ENCODE results near the gene KRT14. TPM values are rescaled to one million over a fixed set of nuclear protein-coding genes. Genes with fewer than 3 reads are reported as not detected.
A peak's percentile ranks its signal among the peaks of the same experiment; 100 is the strongest.
"Not testable (repeated sequence)": the region's sequence is repeated elsewhere in the genome, so short reads cannot be mapped to it uniquely, and the experiment has no call there.

Gene KRT14
- total and polyA plus RNA-seq, 2 donors (not counting 3 experiments of a cell fraction or from before 2014, with no cell fraction given) = 0.12 to 0.66 TPM

- TF ChIP-seq POLR2A (IDR thresholded peaks at IDR 0.05; ENCODE audit: low read depth, low read length) = no peak
- TF ChIP-seq MAX (IDR thresholded peaks at IDR 0.05; ENCODE audit: insufficient read depth, insufficient read length) = no peak
- TF ChIP-seq JUN (IDR thresholded peaks at IDR 0.05; ENCODE audit: borderline replicate concordance, insufficient read depth, insufficient read length, low read depth) = no peak
- TF ChIP-seq MYC (IDR thresholded peaks at IDR 0.05; ENCODE audit: low read depth, low read length) = no peak
- TF ChIP-seq CTCF (IDR thresholded peaks at IDR 0.05; ENCODE audit: extremely low read depth in 1 of 2, insufficient read depth in 1 of 2, low read depth in 1 of 2, low read length in 2 of 2) = no peak
- POLR2A ChIA-PET = no interaction called here
- H3K27me3 ChIP-seq (ENCODE audit: control insufficient read depth in 2 of 2, insufficient read depth in 2 of 2, low read length in 2 of 2) = peaks cover 0 to 2% of the 10 kb centered on the region in 2 experiments
- no peaks in the 10 kb centered on the region for H3K9me1 ChIP-seq (replicated peaks; ENCODE audit: control insufficient read depth, extremely low read depth, insufficient read depth, low read length)
- H3K4me2 ChIP-seq (ENCODE audit: insufficient read depth, low read length) = no peak overlapping the region
- FAIRE-seq (no peak), DNase-seq (ENCODE audit: low read depth, low spot score) (no peak)
- no peak overlapping the region for H3K4me3 ChIP-seq (replicated peaks in 1 of 3; ENCODE audit: insufficient read depth in 1 of 3, low read depth in 1 of 3, low read length in 3 of 3)
- dilution Hi-C loops (cut with MboI; ENCODE audit: extremely low pct_ligation_motif_present, low sequenced_read_pairs) (no loop called here), intact Hi-C loops (cut with micrococcal nuclease) (no loop called here)
- H3K79me2 ChIP-seq (ENCODE audit: control insufficient read depth, insufficient read depth, low read length) = no peaks in the 10 kb centered on the region
- no peaks in the 10 kb centered on the region for H3K36me3 ChIP-seq (ENCODE audit: control insufficient read depth in 2 of 2, extremely low read depth in 1 of 2, insufficient read depth in 2 of 2, low read length in 2 of 2)
- CTCF ChIA-PET = interaction anchor here (0.8 kb wide), 1 partner anchor 77 kb away, joined by 3 read pairs; no protein-coding TSS in a partner anchor
- no peak overlapping the region for H3K9ac ChIP-seq (replicated peaks; ENCODE audit: extremely low read depth, insufficient read depth, low read length)
- H3K4me1 ChIP-seq (ENCODE audit: control insufficient read depth, extremely low read depth, insufficient read depth, low read length) = no peaks in the 10 kb centered on the region
- no peaks in the 10 kb centered on the region for H3K9me3 ChIP-seq (replicated peaks; ENCODE audit: control insufficient read depth, insufficient read depth, low read length)
- no TSS peak for BruUV-seq (replicated peaks)
- H4K20me1 ChIP-seq (replicated peaks; ENCODE audit: control insufficient read depth, extremely low read depth, insufficient read depth, low read length) = no peaks in the 10 kb centered on the region
- no peak overlapping the region for H3K27ac ChIP-seq (ENCODE audit: insufficient read depth, low read depth, low read length)
- H2AFZ ChIP-seq (ENCODE audit: low read depth, low read length) = no peak overlapping the region
Measured at GRCh38 chr17:41585301-41586056, 1.2 kb downstream of the KRT14 start.

GRCh38 chr17:41584331-41584927, 2.3 kb downstream of the KRT14 start:
- H3K27ac ChIP-seq (ENCODE audit: insufficient read depth, low read depth, low read length); H2AFZ ChIP-seq (ENCODE audit: low read depth, low read length); H4K20me1 ChIP-seq (replicated peaks; ENCODE audit: control insufficient read depth, extremely low read depth, insufficient read depth, low read length); H3K4me2 ChIP-seq (ENCODE audit: insufficient read depth, low read length); dilution Hi-C loops (cut with MboI; ENCODE audit: extremely low pct_ligation_motif_present, low sequenced_read_pairs); H3K4me1 ChIP-seq (ENCODE audit: control insufficient read depth, extremely low read depth, insufficient read depth, low read length); H3K79me2 ChIP-seq (ENCODE audit: control insufficient read depth, insufficient read depth, low read length); H3K36me3 ChIP-seq (ENCODE audit: control insufficient read depth in 2 of 2, extremely low read depth in 1 of 2, insufficient read depth in 2 of 2, low read length in 2 of 2); H3K9me1 ChIP-seq (replicated peaks; ENCODE audit: control insufficient read depth, extremely low read depth, insufficient read depth, low read length); H3K4me3 ChIP-seq (replicated peaks in 1 of 3; ENCODE audit: insufficient read depth in 1 of 3, low read depth in 1 of 3, low read length in 3 of 3); intact Hi-C loops (cut with micrococcal nuclease); POLR2A ChIA-PET; H3K9me3 ChIP-seq (replicated peaks; ENCODE audit: control insufficient read depth, insufficient read depth, low read length); H3K9ac ChIP-seq (replicated peaks; ENCODE audit: extremely low read depth, insufficient read depth, low read length); DNase-seq (ENCODE audit: low read depth, low spot score); BruUV-seq (replicated peaks); H3K27me3 ChIP-seq (ENCODE audit: control insufficient read depth in 2 of 2, insufficient read depth in 2 of 2, low read length in 2 of 2): not testable (repeated sequence)
- CTCF ChIA-PET = interaction anchor here (1.5 to 3.3 kb wide), 3 partner anchors 44 to 78 kb away, joined by 3 to 16 read pairs (median 7); no protein-coding TSS in a partner anchor
- peak; percentile 24 for FAIRE-seq

Data from endothelial cell of umbilical vein (primary cell).